GM12891 (cell line): ENCODE measurements around the gene HEYL.

Experiments used
- DNase-seq: peaks from one replicate; pipeline ENCODE4 v3.0.0; 2011; ENCODE audit warnings: low spot score; ENCODE audit not compliant: insufficient read length
- FAIRE-seq: peaks from 2 replicates; lab custom pipeline; 2011; peaks lifted over from hg19 to GRCh38; lab: Jason Lieb, UNC
- PAX5 ChIP-seq: IDR thresholded peaks from 2 replicates; pipeline ENCODE4 v1.6.1; 2011; ENCODE audit warnings: low read length, moderate library complexity, mild to moderate bottlenecking; ENCODE audit not compliant: insufficient read depth, severe bottlenecking
- POLR2A ChIP-seq: IDR thresholded peaks from 2 replicates; pipeline ENCODE4 v1.6.1; 2011; ENCODE audit warnings: low read depth, low read length, control low read depth
- POLR2AphosphoS5 ChIP-seq: IDR thresholded peaks from 2 replicates; pipeline ENCODE4 v1.6.1; 2011; ENCODE audit warnings: low read depth, low read length, control low read depth
- POU2F2 ChIP-seq: IDR thresholded peaks from 2 replicates; pipeline ENCODE4 v1.6.1; 2011; ENCODE audit warnings: low read depth, mild to moderate bottlenecking, control low read depth, low read length, moderate library complexity
- SPI1 ChIP-seq: IDR thresholded peaks from 2 replicates; pipeline ENCODE4 v1.6.1; 2011; ENCODE audit warnings: low read depth, low read length, control low read depth
- TAF1 ChIP-seq: IDR thresholded peaks from 2 replicates; pipeline ENCODE4 v1.6.1; 2011; ENCODE audit warnings: low read depth, low read length, control low read depth

The HEYL gene

DNA sequence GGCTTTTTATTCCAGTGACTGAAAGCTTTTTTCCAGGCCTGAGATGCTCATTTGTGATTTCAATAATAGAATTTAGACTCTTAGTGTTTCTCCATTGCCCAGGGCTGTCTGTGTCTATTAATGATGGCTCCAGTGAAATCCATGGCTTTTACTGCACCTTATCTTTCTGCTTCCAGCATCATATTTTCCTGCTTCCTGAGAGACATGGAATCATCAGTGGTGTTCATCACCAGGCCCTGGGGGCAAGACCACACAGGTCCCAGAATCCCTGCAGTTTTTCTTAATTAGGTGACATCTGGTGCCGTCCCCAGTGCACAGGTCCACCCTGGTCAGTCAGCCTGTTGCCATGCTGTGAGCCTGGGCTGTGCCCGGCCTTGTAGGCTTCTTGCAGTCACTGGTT lies 16.9 kb upstream of the HEYL start:
- TF ChIP-seq TAF1 (no peak), PAX5 (no peak), SPI1 (no peak), POLR2AphosphoS5 (no peak), POU2F2 (no peak), POLR2A (no peak)
- FAIRE-seq: no peak
- DNase-seq: no peak

DNA sequence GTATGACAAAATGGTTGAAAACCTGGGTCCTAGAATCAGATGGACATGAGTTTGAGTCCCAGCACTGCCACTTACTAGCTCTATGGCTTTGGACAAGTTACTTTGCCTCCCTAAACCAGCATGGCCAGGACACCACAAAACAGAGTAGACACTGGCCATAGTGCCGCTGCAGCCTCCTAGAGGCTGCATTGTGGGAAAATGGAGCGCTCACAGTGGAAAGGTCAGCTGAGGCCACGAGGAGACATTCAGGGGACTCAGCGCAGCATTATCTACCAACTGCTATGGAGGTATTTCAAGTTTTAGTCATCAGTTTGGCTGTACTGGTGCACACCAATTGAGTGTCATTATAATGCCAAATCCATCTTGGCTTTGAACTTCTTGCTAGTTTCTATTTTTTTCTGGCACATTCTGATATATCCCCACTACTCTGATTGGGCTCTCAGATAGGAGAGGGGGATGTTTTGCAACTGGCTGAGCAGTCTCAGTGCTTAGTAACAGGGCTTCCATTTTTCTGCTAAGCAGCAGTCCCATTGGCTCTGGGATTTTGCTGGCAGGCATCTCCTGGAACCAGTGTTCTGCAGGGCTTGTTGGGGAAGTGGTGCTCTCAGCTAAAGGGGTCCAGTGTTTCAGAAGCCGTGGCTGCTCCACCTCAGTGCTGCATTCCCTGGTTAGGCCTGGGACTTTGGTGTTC lies 16.3 kb upstream of the HEYL start:
- DNase-seq: no peak
- no peak for TF ChIP-seq POU2F2
- TF ChIP-seq PAX5: no peak
- TF ChIP-seq SPI1: no peak
- no peak for TF ChIP-seq TAF1
- no peak for TF ChIP-seq POLR2A
- no peak for TF ChIP-seq POLR2AphosphoS5
- no peak for FAIRE-seq

DNA sequence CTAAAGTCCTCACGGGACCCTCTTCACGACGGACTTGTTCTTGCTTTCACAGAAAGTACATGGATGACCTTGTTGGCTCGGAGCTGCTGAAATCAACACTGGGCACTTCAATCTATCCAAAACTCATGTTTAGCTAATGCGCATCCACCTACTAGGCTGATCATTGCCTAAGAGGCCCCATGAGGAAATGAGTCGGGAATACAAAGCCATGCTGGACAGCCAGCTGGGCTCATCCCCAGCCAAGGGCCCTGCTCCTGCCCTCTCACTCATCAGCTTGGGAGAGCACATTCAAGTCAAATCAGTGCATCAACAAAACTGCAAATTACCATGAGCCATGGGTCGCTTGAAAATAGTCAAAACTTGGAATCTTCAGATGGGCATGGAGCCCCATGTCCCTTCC lies 14.8 kb upstream of the HEYL start:
- FAIRE-seq: no peak
- no peak for TF ChIP-seq POLR2A
- TF ChIP-seq PAX5: no peak
- no peak for TF ChIP-seq POU2F2
- no peak for DNase-seq

DNA sequence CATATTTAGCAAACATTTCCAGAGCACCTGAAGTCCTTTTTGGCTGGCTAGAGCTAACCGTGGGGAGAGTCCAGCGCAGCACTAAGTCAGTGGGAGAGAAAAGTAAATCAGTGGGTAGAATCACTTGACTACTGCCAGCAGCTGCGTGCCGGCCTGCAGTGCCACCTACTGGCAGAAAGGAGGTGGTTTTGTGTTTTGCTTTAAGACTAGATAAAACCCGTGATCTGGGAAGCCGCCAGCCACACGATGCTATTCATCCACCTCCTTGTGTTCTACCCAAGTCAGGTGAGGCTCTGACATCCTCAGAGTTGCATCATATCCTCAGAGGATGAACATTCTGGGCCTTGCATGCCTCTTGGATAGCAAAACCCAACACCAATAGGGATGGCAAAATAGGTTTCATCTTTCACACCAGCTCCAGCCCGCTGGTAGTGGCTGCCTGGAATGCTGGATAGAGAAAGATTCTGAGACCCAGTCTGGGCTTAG lies 14.1 kb upstream of the HEYL start:
- TF ChIP-seq TAF1 (no peak), PAX5 (no peak), POLR2A (no peak), POLR2AphosphoS5 (no peak), SPI1 (no peak), POU2F2 (no peak)
- no peak for DNase-seq
- peak; percentile 96 for FAIRE-seq

DNA sequence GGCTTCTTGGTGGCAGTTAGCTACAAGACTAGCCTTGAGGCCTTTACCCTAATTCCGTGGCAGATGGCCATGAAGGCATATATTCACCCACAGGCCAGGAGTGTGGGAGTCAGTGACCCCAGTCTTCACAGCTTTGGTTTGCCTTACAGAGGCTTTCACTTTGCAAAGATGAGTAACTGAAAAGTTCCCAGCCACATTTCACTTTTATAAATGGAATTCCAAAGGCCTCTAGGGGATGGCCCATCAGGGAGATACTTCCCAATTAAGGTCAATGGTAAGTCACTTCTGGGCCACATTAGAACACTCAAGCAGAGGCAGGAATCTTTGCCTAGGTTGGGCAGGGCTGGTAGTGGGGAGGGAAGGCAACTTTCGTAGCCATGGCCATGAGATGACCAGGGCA lies 13.1 kb upstream of the HEYL start:
- FAIRE-seq (no peak), DNase-seq (no peak)
- TF ChIP-seq POU2F2 (no peak), SPI1 (no peak), PAX5 (no peak), TAF1 (no peak), POLR2AphosphoS5 (no peak), POLR2A (no peak)

DNA sequence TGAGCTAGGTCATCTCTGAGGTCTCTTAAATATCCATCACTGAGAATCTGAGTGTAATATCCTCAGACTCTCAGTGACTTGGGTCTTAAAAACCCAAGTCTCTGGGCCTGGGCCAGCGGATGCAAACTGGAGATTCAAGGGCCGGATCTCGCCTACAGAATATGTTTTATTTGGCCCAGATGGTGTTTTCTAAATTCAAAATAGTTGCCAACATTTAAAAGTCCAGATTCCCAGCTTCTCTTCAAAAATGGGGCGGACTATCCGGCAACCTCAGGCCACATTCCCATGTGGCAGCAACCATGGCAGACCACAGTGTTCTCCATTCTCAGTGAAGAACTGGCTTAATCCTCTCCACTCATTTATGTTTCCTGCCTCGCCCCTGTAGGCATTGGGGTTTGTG lies 12.7 kb upstream of the HEYL start:
- TF ChIP-seq POLR2AphosphoS5: no peak
- TF ChIP-seq SPI1: no peak
- no peak for FAIRE-seq

DNA sequence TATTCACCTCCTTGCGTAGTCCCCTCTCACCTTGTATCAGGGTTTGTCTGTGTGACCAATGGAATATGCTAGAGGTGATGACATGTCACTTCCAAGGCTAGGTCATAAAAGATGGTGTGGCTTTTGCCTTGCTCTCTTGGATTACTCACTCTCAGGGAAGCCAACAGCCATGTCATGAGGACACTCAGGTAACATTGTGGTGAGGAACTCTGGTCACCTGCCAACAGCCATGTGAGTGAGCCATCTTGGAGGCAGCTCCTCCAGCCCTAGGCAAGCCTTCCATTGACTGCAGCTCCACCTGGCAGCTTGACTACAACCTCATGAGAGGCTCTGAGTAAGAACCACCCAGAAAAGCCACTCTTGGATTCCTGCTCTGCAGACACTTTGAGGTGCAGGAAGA lies 11.0 kb upstream of the HEYL start:
- TF ChIP-seq POLR2AphosphoS5: no peak
- no peak for TF ChIP-seq POLR2A
- no peak for TF ChIP-seq PAX5
- TF ChIP-seq POU2F2: no peak
- no peak for TF ChIP-seq SPI1
- TF ChIP-seq TAF1: no peak
- FAIRE-seq (no peak), DNase-seq (no peak)

More for the DNA sequence above, 12.7 kb upstream of the HEYL start:
- no peak for DNase-seq

DNA sequence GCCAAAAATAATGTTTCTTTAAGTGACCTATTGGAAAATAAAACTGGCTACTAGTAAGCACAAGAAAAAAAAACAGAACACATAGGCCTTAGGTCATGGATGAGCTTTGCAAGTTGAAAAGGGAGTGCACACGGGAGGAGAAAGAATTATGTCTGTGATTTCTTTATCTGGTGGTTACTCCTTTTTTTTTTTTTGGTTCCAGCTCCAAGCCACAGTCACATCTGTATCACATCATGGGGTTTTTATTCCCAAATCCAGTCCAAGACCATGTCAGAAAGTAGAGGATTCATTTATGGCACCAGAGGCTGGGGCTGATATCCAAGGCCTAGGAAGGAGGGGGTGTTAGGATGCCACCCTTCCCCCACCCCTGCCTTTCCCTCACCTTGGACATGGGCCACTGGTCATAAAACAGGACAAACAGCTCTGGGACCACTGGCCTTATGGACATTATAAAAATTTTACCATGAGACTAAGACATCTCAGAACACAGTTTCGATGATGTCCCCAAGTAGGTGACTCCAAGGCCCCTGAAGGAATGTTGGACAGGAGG lies 10.3 kb upstream of the HEYL start:
- no peak for TF ChIP-seq PAX5
- FAIRE-seq (no peak), DNase-seq (no peak)

DNA sequence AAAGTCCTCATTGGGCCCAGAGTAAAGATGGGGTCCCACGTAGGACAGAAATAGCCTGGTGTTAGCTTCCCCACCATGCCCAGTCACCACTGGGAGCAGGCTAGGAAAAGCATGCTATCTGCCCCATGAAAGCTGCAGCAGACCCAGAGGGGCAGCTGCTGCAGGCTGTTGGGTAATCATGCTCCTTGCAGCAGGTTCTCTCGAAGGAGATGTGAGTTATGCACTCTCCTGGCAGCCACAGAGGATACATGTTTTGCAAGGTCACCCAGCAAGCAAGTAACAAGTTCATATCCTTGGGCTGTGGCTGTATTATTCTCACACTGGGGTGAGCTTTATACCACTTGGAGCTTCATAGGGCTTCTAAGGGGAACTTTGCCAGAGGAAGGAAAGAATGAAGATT lies 9.1 kb upstream of the HEYL start:
- no peak for TF ChIP-seq TAF1
- no peak for TF ChIP-seq PAX5
- TF ChIP-seq POLR2AphosphoS5: no peak
- TF ChIP-seq SPI1: no peak
- TF ChIP-seq POU2F2: no peak
- no peak for TF ChIP-seq POLR2A
- no peak for DNase-seq
- FAIRE-seq: no peak

DNA sequence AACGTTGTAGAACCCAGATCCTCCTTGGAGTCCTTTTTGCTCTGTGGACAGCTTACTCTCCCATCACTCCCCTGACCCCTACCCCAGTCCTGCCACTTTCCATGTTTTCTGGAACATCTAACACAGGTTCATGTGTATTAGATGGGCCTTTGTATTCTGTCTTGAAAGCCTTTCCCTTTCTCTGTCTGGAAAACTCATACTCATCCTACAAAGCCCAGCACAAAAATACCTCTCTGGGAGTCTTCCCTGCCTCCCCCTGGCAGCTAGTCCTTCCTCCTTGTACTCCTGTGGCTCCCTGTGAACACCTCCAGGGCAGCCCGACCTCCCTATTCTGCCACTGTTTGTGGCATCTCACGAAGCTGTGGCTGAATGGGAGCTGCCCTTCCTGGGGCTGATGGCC lies 7.8 kb upstream of the HEYL start:
- no peak for FAIRE-seq
- TF ChIP-seq PAX5: no peak
- TF ChIP-seq POU2F2: no peak
- TF ChIP-seq SPI1: no peak
- no peak for TF ChIP-seq POLR2A
- no peak for TF ChIP-seq POLR2AphosphoS5
- TF ChIP-seq TAF1: no peak

More for the DNA sequence above, 7.8 kb upstream of the HEYL start:
- DNase-seq: no peak
